Measurements from ENCODE around the gene SLC49A3. TPM values are rescaled to one million over a fixed set of nuclear protein-coding genes. Genes with fewer than 3 reads are reported as not detected.
A peak's percentile ranks its signal among the peaks of the same experiment; 100 is the strongest.

Gene SLC49A3
- total and polyA plus RNA-seq, 2 of the 13 experiments (the other 11 are each of a cell fraction or from before 2014, with no cell fraction given): 0.07 to 0.17 TPM

GRCh38 chr4:681736-682451 is 7.1 kb downstream of the SLC49A3 start (continued):
- TF ChIP-seq HOMEZ (CRISPR knock-in tag; IDR thresholded peaks at IDR 0.05; ENCODE audit: low read depth): no peak
- no peak for TF ChIP-seq ZZZ3 (CRISPR knock-in tag; IDR thresholded peaks at IDR 0.05; ENCODE audit: borderline replicate concordance)
- no peak for TF ChIP-seq ARNT2 (CRISPR knock-in tag; IDR thresholded peaks at IDR 0.05; ENCODE audit: low read depth)
- TF ChIP-seq ZNF501 (CRISPR knock-in tag; IDR thresholded peaks at IDR 0.05): peak; percentile 14
- 0 out of 2 replicates have a peak, but pooled peaks have one; percentile 31 for TF ChIP-seq SPEN (CRISPR knock-in tag; IDR thresholded peaks at IDR 0.05; ENCODE audit: low read depth)
- peak; percentile 38 for TF ChIP-seq ASH2L (IDR thresholded peaks at IDR 0.05; ENCODE audit: insufficient read length, low read depth, low read length)
- peak; percentile 87 for TF ChIP-seq AGO1 (IDR thresholded peaks at IDR 0.05; ENCODE audit: low read depth, low read length, poor library complexity, severe bottlenecking)
- TF ChIP-seq SAP130 (CRISPR knock-in tag; IDR thresholded peaks at IDR 0.05; ENCODE audit: low read depth): peak; percentile 41
- no peak for TF ChIP-seq MIXL1 (CRISPR knock-in tag; IDR thresholded peaks at IDR 0.05)
- no peak for TF ChIP-seq ZNF713 (CRISPR knock-in tag; IDR thresholded peaks at IDR 0.05)
- no peak for TF ChIP-seq LRRFIP1 (CRISPR knock-in tag; conservative IDR thresholded peaks at IDR 0.05)
- TF ChIP-seq ZNF562 (CRISPR knock-in tag; IDR thresholded peaks at IDR 0.05; ENCODE audit: borderline replicate concordance): no peak
- 0 out of 2 replicates have a peak, but pooled peaks have one; percentile 46 for TF ChIP-seq ZSCAN21 (CRISPR knock-in tag; IDR thresholded peaks at IDR 0.05; ENCODE audit: borderline replicate concordance)
- peak; percentile 62 for TF ChIP-seq ZNF777 (CRISPR knock-in tag; IDR thresholded peaks at IDR 0.05)
- peak; percentile 45; the same call in 1 of the 2 replicates for TF ChIP-seq SALL1 (CRISPR knock-in tag; IDR thresholded peaks at IDR 0.05)
- no peak for TF ChIP-seq KLF16 (CRISPR knock-in tag; IDR thresholded peaks at IDR 0.05)
- no peak for TF ChIP-seq MEIS1 (CRISPR knock-in tag; IDR thresholded peaks at IDR 0.05; ENCODE audit: borderline replicate concordance)
- TF ChIP-seq NRL (CRISPR knock-in tag; IDR thresholded peaks at IDR 0.05; ENCODE audit: borderline replicate concordance): peak; percentile 17; the same call in 1 of the 2 replicates
- TF ChIP-seq PITX1 (CRISPR knock-in tag; IDR thresholded peaks at IDR 0.05): 0 out of 2 replicates have a peak, but pooled peaks have one; percentile 18
- no peak for TF ChIP-seq ZNF770 (CRISPR knock-in tag; IDR thresholded peaks at IDR 0.05)
- peak; percentile 45; the same call in 1 of the 2 replicates for TF ChIP-seq ZFP90 (CRISPR knock-in tag; IDR thresholded peaks at IDR 0.05; ENCODE audit: borderline replicate concordance)
- TF ChIP-seq ZFP1 (CRISPR knock-in tag; IDR thresholded peaks at IDR 0.05): no peak
- peak; percentile 39; the same call in 1 of the 2 replicates for TF ChIP-seq ZNF205 (CRISPR knock-in tag; IDR thresholded peaks at IDR 0.05)
- no peak for TF ChIP-seq ZNF468 (CRISPR knock-in tag; IDR thresholded peaks at IDR 0.05)
